ENCODE measurements around the gene BRIX1. TPM values are rescaled to one million over a fixed set of nuclear protein-coding genes. Genes with fewer than 3 reads are reported as not detected.
A peak's percentile ranks its signal among the peaks of the same experiment; 100 is the strongest.

The BRIX1 gene, protein sequence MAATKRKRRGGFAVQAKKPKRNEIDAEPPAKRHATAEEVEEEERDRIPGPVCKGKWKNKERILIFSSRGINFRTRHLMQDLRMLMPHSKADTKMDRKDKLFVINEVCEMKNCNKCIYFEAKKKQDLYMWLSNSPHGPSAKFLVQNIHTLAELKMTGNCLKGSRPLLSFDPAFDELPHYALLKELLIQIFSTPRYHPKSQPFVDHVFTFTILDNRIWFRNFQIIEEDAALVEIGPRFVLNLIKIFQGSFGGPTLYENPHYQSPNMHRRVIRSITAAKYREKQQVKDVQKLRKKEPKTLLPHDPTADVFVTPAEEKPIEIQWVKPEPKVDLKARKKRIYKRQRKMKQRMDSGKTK
- 21.3 and 22.6 TPM in 2 replicates for total RNA-seq
- 9.6 TPM for polyA plus RNA-seq (2012)

DNA sequence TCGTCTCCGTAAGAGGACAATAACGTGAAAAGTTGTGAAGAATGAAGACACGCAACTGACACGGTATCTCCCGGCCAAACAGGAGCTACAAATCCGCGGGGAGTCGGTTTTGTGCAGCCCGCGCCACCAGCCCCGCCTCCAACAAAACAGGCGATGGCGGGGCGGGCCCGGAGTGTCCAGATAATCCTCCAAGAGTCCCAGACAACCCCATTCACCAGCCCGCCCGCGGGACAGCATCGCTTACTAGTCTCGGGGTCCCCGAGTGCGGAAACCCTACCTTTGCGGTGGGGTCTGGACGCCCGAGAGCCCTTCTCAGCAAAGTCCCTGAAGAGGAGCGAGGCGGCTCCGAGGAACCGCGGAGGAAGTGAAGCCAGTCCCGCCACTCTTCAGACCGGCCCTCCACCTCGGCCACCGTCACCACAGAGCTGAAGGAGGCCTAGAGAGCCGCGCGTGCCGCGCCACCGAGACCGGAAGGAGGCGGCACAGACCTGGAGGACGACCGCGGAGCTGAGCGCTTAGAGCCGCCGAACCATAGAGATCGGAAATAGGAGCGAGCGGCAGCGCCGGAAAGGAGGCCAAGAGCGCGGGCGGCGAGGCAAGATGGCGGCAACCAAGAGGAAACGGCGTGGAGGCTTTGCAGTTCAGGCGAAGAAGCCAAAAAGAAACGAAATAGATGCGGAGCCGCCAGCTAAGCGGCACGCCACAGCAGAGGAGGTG is at the start of gene BRIX1, which contains the start of gene RAD1:
Gene BRIX1, plus strand, starts transcription at position 573 of the 717 bp plus-strand sequence. Its CDS starts 28 bp downstream, at position 601.
Gene RAD1, minus strand, starts transcription at position 366 of the 717 bp plus-strand sequence. CDS start 612 bp downstream, outside the sequence.
- peak; percentile 98 for DNase-seq (ENCODE audit: low read depth)

DNA sequence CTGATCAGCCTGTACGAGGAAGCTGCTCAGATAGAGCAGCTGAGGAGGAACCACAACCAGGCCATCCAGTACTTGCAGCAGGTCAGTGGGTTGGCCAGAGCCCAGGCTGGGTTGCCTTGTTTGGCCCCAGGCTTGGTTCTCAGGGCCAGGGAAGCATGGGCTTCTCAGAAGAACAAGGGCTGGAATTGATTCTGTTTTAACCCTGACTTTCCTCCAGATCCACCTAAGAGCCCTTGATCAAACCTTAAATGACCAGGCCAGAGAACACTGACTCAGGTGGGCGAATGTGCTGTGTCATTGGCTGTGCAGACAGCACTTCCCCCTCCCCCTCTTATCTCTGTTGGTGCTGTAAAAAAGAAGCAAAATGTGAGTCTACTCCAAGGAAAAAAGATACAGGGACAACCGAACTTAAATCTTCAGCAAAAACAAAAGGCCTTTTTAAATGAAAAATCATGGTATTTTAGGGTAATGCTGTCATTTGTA is 48.5 kb upstream of the BRIX1 start:
- DNase-seq (ENCODE audit: low read depth): peak; percentile 30

DNA sequence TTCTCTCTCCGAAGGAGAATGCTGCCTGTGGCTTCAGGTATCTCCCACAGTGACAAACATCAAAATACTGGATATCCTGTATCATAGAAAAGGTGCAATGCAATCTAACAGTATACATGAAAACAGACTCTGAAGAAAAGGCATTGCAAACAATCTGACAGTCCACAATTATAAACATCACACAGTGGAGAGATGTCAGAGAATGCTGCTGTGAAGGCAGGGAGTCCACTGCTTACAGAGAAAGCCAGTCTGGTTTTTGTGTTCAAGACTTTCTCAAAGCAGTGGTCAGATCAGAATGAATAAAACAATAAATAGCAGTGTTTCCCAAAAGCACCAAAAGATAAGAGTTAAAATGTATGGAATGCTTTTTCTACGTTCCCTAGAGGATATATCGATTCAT is 47.9 kb upstream of the BRIX1 start:
- DNase-seq (ENCODE audit: low read depth): no peak

DNA sequence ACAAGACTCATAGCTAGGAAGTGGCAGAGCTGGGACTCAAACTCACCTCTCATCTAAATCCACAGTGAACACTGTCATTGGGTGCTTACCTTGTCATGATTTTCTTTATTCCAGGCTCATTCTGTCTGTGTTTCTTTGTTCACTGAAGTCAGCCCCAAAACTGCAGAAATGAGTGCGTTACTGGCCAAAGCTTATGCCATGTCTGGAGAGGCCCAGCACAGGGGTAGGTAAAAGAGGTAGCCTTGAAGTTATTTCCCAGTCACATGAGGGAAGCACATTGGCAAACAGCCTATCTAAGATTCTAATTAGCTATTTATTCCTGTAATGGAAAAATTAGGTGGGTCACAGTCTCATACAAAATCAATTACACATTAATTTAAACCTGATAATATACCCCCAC is 46.7 kb upstream of the BRIX1 start:
- no peak for DNase-seq (ENCODE audit: low read depth)

DNA sequence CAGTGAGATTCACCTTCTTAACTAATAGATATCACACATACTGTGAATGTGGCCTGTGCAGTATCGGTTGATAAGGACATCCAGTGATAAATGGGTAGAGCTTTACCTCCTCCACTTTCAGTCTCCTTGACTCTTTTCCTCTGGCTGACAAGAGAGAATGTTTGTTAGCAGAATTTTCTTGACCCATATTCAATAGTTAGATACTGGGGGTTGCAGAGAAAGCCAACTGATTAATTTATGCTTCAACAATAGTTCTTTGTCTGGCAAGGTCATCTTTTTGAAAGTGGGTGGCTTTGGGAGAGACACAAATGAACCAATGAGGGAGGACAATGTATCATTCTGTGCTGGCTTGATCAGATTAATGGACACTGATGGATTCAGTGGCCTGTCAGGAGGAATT is 46.3 kb upstream of the BRIX1 start:
- DNase-seq (ENCODE audit: low read depth): no peak

DNA sequence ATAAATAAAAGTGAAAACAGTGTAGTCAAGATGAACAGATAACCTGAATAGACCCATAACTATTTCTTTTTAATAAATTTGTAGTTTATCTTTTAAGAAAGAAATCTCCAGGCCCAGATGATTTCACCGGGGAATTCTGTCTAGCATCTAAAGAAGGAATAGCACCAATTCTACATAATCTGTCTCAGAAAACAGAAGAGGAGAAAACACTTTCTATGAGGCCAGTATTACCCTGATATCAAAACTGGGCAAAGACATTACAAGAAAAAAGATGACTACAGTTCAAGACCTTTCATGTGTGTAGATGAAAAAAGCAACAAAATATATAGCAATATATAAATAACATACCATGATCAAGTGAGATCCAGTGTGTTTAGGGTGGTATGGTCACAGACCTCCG is 45.1 kb upstream of the BRIX1 start:
- no peak for DNase-seq (ENCODE audit: low read depth)

DNA sequence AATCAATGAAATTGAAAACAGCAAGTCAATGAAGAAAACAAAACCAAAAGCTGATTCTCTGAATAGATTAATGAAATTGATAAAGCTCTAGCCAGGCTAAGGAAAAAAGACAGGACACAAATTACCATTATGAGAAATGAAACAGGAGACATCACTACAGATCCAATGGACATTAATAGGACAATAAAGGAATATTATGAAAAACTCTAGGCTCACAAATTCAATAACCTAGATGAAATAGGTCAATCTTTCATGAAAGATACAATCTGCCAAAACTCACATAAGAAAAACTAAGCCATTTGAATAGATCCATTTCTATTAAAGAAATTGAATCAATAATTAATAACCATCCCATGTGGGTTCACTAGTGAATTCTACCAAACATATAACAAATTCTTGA is 39.2 kb upstream of the BRIX1 start:
- no peak for DNase-seq (ENCODE audit: low read depth)

DNA sequence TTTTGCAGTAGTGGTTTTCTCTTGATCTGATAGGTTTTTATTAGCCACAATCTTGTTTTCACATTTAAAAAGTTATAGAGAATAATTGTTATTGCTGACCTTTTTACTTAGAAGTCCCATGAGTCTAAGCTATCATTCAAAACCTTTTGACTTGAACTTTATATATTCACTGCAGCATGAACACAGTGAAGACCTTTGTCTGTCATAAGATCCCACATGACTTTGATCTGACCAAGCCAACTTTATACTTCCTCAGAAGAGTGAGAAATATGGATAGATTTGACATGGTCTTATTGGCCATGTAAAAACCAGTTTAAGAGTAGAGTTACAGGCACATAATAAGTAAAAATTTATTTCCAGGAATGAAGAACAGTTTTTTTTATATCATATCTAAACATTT is 34.3 kb upstream of the BRIX1 start:
- DNase-seq (ENCODE audit: low read depth): no peak

DNA sequence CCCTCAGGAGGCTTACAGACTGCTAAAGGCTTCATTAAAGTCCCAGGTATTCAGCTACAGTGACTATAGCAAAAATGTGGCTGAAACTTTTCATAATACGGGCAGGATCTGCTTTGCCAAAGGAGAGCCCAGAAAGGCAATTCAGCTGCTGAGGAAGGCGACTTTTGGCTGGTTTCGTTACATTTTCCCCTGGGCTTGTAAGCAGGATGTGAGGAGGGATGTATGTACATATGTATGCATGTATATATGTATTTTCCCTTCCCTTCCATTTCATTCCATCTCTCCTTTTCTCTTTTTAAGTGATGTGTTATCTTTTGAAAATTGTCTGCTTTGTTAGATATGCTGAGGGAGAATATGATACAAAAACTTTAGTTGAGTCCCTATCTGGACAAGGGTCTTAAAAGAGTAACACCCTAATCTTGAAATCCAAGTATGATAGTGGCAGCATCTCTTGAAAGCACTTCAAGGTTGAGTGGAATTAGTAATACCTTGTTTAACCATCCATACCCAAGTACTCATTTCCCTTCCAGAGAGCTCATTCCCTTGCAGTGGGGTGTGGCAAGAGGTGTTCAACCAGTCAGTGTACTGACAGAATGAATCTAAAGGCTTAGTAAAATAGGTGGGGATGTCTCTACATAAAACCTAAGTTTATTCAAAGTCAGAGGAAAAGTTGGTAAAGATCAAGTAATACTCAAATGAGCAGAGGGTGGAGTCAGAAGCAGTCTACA is 29.0 kb upstream of the BRIX1 start:
- DNase-seq (ENCODE audit: low read depth): no peak

DNA sequence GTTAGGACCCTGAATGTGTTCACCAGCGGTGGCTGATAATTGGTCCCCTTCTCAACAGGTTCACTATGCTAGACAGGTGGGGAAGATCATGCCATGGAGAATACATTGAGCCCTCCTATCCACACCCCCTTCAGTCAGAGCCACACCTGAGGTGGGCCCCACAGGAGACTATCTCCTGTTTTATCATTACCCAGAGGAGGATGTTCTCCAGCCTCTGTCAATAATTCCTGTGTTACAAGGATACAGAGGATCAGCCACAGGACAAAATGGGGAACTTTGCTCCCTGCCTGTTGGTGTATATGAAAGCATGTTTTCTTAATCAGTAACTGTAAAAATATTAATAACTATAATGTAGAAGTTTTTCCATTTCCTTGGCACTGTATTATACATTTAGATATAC is 26.1 kb upstream of the BRIX1 start:
- DNase-seq (ENCODE audit: low read depth): no peak

DNA sequence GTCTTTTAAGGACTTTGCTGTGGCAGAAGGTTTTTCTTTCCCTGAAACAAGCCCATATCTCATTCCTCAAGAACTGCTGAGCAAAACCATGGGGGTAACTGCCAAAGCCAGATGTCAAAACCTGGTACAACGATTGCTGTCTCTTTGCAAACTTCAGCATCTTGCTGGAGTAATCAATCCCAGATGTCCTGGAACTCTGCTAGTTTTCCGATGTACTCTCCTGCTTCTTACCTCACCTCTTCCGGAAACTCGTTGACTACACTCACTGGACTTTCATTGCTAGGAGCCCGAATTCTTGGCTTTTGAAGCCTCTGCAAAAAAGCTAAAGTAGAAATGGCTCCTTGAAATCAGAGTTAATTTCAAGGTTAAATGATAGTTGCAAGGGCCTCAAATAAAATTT is 23.5 kb upstream of the BRIX1 start:
- no peak for DNase-seq (ENCODE audit: low read depth)

DNA sequence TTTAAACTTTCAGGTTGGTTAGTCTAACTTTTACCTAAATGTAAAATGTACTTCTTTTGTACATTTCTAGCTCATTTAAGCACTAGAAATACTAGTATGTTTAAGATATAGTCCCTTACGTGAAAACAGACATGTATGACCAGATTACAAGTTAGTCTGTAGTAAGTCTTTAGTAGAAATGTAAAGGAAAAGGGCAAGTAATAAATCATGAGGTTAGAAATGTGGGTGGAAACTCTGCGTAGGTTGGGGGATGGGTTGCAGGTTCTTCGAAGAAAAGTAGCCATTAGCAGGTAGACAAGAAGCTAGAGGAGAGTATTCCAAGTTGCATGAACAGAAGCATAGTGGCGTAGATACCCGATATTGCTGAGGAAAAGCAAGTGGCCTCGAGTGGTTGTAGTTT is 23.1 kb upstream of the BRIX1 start:
- no peak for DNase-seq (ENCODE audit: low read depth)

DNA sequence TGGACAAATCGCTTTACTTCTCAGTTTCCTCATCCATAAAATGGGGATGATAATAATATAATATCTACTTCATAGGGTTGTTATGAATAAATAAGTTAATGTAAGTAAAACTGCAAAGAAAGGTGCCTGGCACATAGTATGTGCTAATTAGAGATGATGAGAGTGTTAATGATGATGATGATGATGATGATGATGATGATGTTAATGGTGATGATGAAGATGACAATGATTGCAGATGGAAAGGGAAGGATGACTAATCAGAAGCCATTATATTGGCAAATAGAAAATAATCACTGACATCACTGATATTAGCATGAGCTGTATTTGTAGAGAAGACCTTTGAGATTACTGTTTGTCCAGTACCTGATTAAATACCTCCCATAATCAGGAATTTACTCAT is 20.8 kb upstream of the BRIX1 start:
- no peak for DNase-seq (ENCODE audit: low read depth)

DNA sequence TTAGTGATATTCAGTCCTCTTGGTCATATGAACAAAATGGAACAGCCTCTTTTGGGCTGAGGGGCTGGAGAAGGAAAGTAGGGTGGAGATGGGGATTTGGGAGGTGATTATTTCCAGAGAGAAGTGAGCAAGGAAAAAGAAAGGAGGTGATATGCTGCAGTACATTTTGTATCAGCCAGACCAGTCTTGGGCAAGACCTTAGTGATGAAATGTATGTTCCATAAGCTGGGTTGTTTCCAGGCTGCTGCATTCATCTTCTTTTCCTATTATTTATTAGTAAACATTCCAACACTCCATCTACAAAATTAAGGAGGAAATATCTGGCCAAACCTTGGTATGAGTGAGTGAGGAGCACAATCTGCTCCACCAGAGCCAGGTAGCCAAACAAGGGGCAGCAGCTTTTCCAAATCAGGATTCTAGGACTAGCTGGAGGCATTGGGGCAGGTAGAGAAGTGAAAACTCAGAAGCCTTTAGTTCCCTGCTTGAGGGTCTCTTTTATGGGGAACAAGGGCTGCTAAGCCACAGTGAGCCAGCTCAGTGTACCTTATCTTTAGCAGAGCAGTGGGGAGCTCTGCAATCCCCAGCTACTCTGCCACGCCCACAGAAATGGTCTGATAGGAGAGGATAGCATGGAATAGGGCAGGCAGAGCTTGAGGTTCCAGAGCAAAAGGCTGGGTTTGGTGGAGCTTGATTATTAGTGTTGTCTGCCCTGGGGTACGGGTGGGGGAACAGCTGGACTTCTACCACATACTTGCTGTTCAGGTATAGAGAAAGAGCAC is 19.7 kb upstream of the BRIX1 start:
- DNase-seq (ENCODE audit: low read depth): no peak

DNA sequence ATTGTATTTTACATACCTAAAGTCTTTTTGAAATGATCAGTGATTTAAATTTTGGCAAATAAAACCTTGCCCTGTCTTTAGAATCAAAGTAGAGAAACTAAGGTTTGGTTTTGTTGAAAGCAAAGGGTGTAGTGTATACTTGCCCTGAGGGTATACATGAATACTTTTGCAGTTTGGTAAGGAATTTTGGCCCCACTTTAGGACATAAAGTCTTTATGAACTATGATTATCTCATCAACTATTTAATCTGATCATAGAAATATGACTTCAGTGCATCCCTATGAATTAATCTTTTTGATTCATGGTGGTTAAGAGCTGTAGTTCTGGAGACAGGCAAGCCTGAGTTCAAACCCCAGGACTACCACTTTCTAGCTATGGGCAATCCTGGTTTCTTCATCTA is 17.9 kb upstream of the BRIX1 start:
- no peak for DNase-seq (ENCODE audit: low read depth)

DNA sequence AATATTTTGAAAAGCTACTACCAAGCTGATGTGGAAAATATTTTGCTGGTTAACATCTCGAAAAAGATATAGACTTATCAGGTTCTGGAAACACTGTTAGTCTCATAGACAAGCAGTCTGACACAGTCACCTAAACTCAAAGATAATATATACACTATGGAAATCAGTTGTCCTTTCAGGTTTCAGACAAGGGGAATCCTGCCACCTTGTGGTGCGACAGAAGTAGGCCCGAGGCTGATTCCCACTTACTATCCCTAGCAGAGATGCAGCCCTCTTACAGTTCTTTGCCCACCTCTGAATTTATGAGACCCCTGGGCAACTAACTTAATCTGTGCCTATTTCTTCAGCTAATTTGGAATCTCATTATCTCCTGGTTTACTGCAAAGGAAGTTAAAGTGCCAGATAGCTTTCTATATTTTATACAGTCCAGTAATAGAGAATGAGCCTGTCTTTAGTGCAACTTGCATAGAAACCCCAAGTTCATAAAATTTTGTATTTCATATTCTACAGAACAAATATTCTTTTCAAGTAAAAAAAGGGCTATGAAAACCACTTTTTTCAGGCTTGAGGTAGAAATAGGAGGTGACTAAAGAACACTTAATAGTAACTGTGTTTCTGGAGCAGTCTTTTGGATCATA is 17.1 kb upstream of the BRIX1 start:
- DNase-seq (ENCODE audit: low read depth): peak; percentile 67

DNA sequence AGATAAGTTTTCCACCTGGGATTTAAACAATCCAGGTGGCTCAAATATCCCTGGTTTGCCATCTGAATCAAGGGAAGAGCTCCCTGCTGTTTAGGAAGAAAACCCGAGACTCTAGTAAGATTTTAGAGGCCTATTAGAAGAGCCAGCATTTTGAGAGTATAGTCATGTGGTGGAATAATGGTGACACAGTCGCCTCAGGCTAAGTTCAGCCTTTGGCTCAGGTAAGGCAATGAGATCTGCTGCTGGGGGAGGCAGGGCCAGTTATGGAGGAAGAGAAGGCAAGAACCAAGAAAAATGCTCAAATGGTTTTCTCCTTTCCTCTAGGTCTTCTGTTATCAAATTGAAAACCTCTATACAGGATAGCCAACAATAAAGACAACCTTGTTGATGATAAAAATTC is 16.4 kb upstream of the BRIX1 start:
- DNase-seq (ENCODE audit: low read depth): no peak

DNA sequence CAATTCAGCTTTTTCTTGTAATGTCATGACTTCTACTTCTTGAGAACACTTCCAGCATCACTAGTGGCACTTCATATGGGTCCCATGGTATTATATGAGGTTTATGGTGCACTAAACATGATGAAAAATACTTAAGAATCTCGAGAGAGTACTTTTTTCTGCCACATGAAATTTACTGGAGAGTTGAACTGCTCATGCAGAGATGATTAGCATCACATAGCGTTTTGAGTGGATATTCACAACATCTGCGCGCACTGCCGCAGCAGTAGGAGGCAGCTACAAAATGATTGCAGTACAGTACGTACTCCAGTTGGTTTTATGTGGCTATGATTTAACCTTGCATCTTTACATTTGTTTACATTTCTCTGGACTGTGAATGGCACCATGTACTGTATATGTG is 14.9 kb upstream of the BRIX1 start:
- DNase-seq (ENCODE audit: low read depth): no peak

DNA sequence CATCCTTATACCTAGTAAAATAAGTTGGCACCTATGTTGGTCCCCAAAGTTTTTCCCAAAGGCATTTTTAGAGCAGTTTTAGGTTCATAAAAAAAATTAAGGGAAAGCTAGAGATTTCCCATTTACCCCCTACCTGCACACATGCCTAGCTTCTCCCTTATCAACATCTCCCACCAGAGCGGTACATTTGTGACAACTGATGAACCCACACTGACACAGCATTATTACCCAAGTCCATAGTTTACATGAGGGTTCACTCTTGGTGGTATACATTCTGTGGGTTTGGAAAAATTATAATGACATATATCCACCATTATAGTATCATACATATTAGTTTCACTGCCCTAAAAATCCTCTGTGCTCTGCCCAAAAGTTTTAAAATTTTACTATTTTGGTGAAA is 12.3 kb upstream of the BRIX1 start:
- no peak for DNase-seq (ENCODE audit: low read depth)

DNA sequence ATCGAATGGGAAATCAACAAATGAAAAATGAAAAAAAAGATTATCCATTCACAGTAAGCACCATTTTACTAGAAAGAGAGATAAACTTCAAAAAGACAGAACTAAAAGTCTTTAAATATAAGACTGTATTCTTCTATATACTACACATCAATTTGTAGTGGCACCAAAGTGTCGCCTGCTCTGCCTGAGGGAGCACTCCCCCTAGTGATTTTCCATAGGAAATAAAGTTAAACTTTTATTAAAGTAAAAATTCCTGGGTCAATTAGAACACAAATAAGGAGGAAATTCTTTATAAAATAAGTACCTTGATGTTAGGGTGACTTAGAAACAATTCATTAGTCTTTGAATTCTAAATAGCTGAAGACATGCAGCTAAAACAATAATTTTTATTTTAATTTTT is 9.9 kb upstream of the BRIX1 start:
- no peak for DNase-seq (ENCODE audit: low read depth)

DNA sequence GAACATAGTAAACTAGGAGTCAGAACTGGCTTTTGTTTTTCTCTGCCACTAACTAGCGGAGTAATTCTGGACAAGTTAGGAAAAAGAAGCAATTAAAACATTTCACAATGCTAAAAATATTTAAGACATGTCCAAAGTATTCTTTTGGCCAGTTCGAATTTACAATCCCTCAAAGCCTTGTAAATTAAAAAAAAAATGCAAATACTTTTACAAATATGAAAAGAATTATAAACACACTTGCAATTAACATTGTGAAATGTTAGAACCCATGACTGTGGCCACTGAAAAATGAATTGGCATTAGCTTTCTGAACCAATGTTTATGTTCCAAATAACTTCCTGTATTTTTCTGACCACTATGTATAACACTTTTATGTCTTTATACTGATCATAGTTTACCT is 2.4 kb upstream of the BRIX1 start:
- no peak for DNase-seq (ENCODE audit: low read depth)

Measured in myocyte (in vitro differentiated cells).